Keratinocyte (primary cell): Measurements from ENCODE around the gene RCCD1. TPM values are rescaled to one million over a fixed set of nuclear protein-coding genes. Genes with fewer than 3 reads are reported as not detected.
A peak's percentile ranks its signal among the peaks of the same experiment; 100 is the strongest.

Experiments
- DNase-seq: peaks from one replicate; pipeline ENCODE4 v3.0.0-alpha.2; 2011; ENCODE audit warnings: low read depth, missing footprints, low spot score
- FAIRE-seq: peaks from 2 replicates; lab custom pipeline; 2011; peaks lifted over from hg19 to GRCh38; lab: Jason Lieb, UNC
- H2AFZ ChIP-seq: 2 replicates; pipeline ENCODE4 v1.6.0; 2012; ENCODE audit warnings: low read length, control low read depth, inconsistent platforms; ENCODE audit not compliant: control insufficient read depth
- H3K27ac ChIP-seq: 2 replicates; pipeline ENCODE4 v1.5.1; 2011; ENCODE audit warnings: low read length; ENCODE audit not compliant: control insufficient read depth, insufficient read depth
- H3K27me3 ChIP-seq: 3 replicates; pipeline ENCODE4 v1.6.0; 2011; ENCODE audit warnings: low read length; ENCODE audit not compliant: control insufficient read depth, insufficient read depth; ENCODE audit errors: extremely low read depth
- H3K36me3 ChIP-seq, 2 experiments: 2 replicates in 1 of 2; 3 replicates in 1 of 2; pipeline ENCODE4 v1.5.1; 2011; ENCODE audit warnings: low read length in 2 of 2, mild to moderate bottlenecking in 1 of 2; ENCODE audit not compliant: control insufficient read depth in 2 of 2, insufficient read depth in 2 of 2; ENCODE audit errors: extremely low read depth in 1 of 2
- H3K4me1 ChIP-seq: 3 replicates; pipeline ENCODE4 v1.5.1; 2011; ENCODE audit warnings: low read length; ENCODE audit not compliant: control insufficient read depth, insufficient read depth; ENCODE audit errors: extremely low read depth
- H3K4me2 ChIP-seq: 3 replicates; pipeline ENCODE4 v1.6.0; 2011; ENCODE audit warnings: low read depth, low read length; ENCODE audit not compliant: control insufficient read depth, insufficient read depth; ENCODE audit errors: extremely low read depth
- H3K4me3 ChIP-seq, 3 experiments: fragments of 200-600 bp in 1 of 3; sonication (generic) in 1 of 3; 2 replicates in 2 of 3; 3 replicates in 1 of 3; pipeline ENCODE4 v1.5.1; 2011 to 2016; ENCODE audit warnings: low read length in 3 of 3, mild to moderate bottlenecking in 3 of 3, control low read depth in 2 of 3, inconsistent platforms in 1 of 3, low read depth in 1 of 3, mixed read lengths in 1 of 3, mixed run types in 1 of 3, moderate library complexity in 1 of 3; ENCODE audit not compliant: control insufficient read depth in 2 of 3, insufficient read depth in 2 of 3; ENCODE audit errors: extremely low read depth in 1 of 3
- H3K79me2 ChIP-seq: 2 replicates; pipeline ENCODE4 v1.6.0; 2012; ENCODE audit warnings: low read length; ENCODE audit not compliant: control insufficient read depth, insufficient read depth
- H3K9ac ChIP-seq: 3 replicates; pipeline ENCODE4 v1.6.0; 2011; ENCODE audit warnings: low read length; ENCODE audit not compliant: control insufficient read depth, insufficient read depth; ENCODE audit errors: extremely low read depth
- H3K9me1 ChIP-seq: 3 replicates; pipeline ENCODE4 v1.6.0; 2011; ENCODE audit warnings: low read length; ENCODE audit not compliant: control insufficient read depth, insufficient read depth; ENCODE audit errors: extremely low read depth
- H3K9me3 ChIP-seq: 2 replicates; pipeline ENCODE4 v1.5.1; 2012; ENCODE audit warnings: low read depth, low read length; ENCODE audit not compliant: control insufficient read depth
- H4K20me1 ChIP-seq: 3 replicates; pipeline ENCODE4 v1.6.0; 2011; ENCODE audit warnings: low read length; ENCODE audit not compliant: control insufficient read depth, insufficient read depth; ENCODE audit errors: extremely low read depth
- CTCF ChIP-seq, 3 experiments: IDR thresholded peaks in 1 of 3; conservative IDR thresholded peaks in 1 of 3; optimal IDR thresholded peaks in 1 of 3; 2 replicates in 2 of 3; 3 replicates in 1 of 3; pipeline versions ENCODE3 to v1.5.1; 2011; ENCODE audit warnings: low read length in 3 of 3, mild to moderate bottlenecking in 3 of 3, moderate library complexity in 2 of 3, control low read depth in 1 of 3, inconsistent platforms in 1 of 3; ENCODE audit not compliant: insufficient read depth in 2 of 3; ENCODE audit errors: extremely low read depth in 1 of 3
- EZH2 ChIP-seq: IDR thresholded peaks from one replicate; pipeline ENCODE4 v1.6.1; 2012; ENCODE audit warnings: inconsistent platforms, mild to moderate bottlenecking, low read length, moderate library complexity
- dilution Hi-C: fragments of 300-500 bp; cut with MboI; formaldehyde crosslinking; loops from one replicate; pipeline ENCODE4 v1.7.0; 2020; ENCODE audit warnings: low sequenced_read_pairs; ENCODE audit not compliant: extremely low pct_ligation_motif_present
- polyA plus RNA-seq, 5 experiments: library from polyadenylated mRNA; depleted of rRNA in 3 of 5; stranded (reverse) in 3 of 5; stranded (forward) in 1 of 5; unstranded in 1 of 5; fragments of >200 nt; gene quantifications; 1 replicate in 1 of 5; 2 replicates in 3 of 5; 3 replicates in 1 of 5; pipeline versions ENCODE4 v1.2.1 to v1.2.3, GENCODE V29; 2011 to 2012; ENCODE audit warnings: missing spikeins in 2 of 5, low read depth in 1 of 5, low replicate concordance in 1 of 5

RCCD1 gene
- polyA plus RNA-seq, 1 donor (not counting 4 experiments of a cell fraction or from before 2014, with no cell fraction given) = 7.8 TPM

- H3K27me3 ChIP-seq = no peaks in the 10 kb centered on the region
- no peaks in the 10 kb centered on the region for H3K9me3 ChIP-seq
- H2AFZ ChIP-seq = peak overlapping the region; percentile 70
- TF ChIP-seq EZH2 (no peak), CTCF (optimal IDR thresholded peaks at IDR 0.05 in 1 of 3, IDR thresholded peaks at IDR 0.05 in 1 of 3, conservative IDR thresholded peaks at IDR 0.05 in 1 of 3; ENCODE audit: extremely low read depth in 1 of 3, insufficient read depth in 2 of 3, low read length in 3 of 3) (peak; percentile 74 to 90 (median 78))
- H3K4me2 ChIP-seq = peak overlapping the region; percentile 87
- DNase-seq (no peak), FAIRE-seq (no peak)
- no peaks in the 10 kb centered on the region for H4K20me1 ChIP-seq
- H3K9ac ChIP-seq = peak overlapping the region; percentile 95
- H3K36me3 ChIP-seq = peaks cover 19 to 25% of the 10 kb centered on the region in 2 experiments
- peak overlapping the region; percentile 51 to 80 (median 61) for H3K4me3 ChIP-seq
- dilution Hi-C loops = no loop called here
- H3K4me1 ChIP-seq = peaks cover 16% of the 10 kb centered on the region
- H3K79me2 ChIP-seq = no peaks in the 10 kb centered on the region
- no peaks in the 10 kb centered on the region for H3K9me1 ChIP-seq
- H3K27ac ChIP-seq = no peak overlapping the region
Measured at GRCh38 chr15:90956274-90957030, 1.8 kb downstream of the RCCD1 start.

GRCh38 chr15:90957031-90957790 lies 2.5 kb downstream of the RCCD1 start:
- DNase-seq (no peak), FAIRE-seq (no peak)
- no peaks in the 10 kb centered on the region for H4K20me1 ChIP-seq
- peaks cover 16% of the 10 kb centered on the region for H3K4me1 ChIP-seq
- dilution Hi-C loops = no loop called here
- no peaks in the 10 kb centered on the region for H3K79me2 ChIP-seq
- no peaks in the 10 kb centered on the region for H3K9me3 ChIP-seq
- H3K27me3 ChIP-seq = no peaks in the 10 kb centered on the region
- H3K27ac ChIP-seq = no peak overlapping the region
- H3K36me3 ChIP-seq = peaks cover 17 to 21% of the 10 kb centered on the region in 2 experiments
- peak overlapping the region; percentile 95 for H3K9ac ChIP-seq
- peak overlapping the region; percentile 87 for H3K4me2 ChIP-seq
- H3K4me3 ChIP-seq = peak overlapping the region; percentile 51 to 80 (median 58)
- no peaks in the 10 kb centered on the region for H3K9me1 ChIP-seq
- peak overlapping the region; percentile 65 for H2AFZ ChIP-seq
- TF ChIP-seq EZH2 (no peak), CTCF (optimal IDR thresholded peaks at IDR 0.05 in 1 of 3, IDR thresholded peaks at IDR 0.05 in 1 of 3, conservative IDR thresholded peaks at IDR 0.05 in 1 of 3; ENCODE audit: extremely low read depth in 1 of 3, insufficient read depth in 2 of 3, low read length in 3 of 3) (no peak)
